Fibroblast of gingiva (primary cell): ENCODE results near the gene SORL1.

Experiments
- DNase-seq: peaks from one replicate; pipeline ENCODE4 v3.0.0-alpha.2; 2011; ENCODE audit warnings: low read depth

The SORL1 gene

DNA sequence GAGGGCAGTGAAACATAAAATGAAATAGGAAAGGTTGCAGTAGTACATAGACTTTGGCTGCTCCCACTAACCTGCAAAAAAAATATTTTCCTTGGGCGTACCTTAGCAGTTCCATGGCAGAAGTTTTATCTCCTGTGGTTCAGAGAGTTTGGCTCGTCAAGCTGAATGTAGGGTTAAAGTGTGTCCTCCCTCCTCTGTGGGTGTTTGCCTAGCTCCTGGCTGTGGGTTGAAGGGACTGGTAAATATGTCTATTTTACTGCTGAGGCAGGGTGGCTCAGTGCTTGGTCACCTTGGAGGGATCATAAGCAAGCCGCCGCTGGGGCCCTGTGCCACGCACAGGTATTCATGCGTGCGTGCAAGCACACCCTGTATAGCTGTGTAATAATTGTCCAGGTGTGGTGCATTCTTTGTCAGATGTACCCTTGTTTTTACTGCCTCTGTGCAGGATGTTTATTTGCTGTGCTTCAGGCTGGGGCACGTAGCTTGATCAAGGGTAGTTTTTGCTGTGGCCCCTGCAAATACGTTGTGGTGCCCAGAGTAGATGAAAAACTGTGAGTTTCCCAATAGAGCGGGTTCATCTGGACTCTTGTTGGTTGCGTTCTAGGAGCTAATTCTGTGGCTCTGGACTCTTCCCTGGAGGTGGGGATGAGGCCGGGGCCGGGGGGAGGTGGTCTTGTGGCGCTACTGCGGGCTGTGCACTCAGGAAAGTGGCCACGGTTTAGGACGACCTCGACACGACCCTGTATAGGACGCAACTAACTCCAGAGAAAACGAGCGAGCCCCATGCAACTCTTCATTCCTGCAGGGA is 732 bp upstream of the SORL1 start:
- DNase-seq: no peak

DNA sequence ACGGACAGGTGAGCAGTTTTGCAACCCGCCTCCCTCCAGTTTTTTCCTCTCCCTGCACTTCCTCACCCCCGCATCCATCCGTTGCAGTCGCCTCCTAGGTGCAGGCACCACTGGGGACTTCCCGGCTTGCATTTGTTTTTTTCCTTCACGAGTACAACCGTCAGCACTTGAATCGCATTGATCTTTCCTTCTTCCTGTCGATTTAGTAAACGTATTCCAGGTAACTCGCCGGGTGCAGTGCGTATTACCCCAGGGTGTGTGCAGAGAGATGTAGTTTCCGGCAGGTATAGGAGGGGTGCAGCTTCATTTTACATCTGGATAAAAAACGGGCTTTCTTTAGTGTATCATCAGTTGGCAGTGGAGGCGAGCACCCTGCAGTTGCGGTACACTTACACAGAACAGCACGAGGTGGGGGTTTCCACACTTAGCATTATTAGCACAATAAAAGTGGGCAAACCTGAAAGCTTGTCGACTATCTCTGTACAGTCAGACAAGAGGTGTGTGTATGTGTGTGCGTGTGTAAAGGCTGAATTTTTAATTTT is 566 bp downstream of the SORL1 start, which contains the start of gene SORL1-AS1:
TSS of gene SORL1-AS1 (minus strand) at position 359 of the 542 bp plus-strand sequence.
- DNase-seq: no peak

DNA sequence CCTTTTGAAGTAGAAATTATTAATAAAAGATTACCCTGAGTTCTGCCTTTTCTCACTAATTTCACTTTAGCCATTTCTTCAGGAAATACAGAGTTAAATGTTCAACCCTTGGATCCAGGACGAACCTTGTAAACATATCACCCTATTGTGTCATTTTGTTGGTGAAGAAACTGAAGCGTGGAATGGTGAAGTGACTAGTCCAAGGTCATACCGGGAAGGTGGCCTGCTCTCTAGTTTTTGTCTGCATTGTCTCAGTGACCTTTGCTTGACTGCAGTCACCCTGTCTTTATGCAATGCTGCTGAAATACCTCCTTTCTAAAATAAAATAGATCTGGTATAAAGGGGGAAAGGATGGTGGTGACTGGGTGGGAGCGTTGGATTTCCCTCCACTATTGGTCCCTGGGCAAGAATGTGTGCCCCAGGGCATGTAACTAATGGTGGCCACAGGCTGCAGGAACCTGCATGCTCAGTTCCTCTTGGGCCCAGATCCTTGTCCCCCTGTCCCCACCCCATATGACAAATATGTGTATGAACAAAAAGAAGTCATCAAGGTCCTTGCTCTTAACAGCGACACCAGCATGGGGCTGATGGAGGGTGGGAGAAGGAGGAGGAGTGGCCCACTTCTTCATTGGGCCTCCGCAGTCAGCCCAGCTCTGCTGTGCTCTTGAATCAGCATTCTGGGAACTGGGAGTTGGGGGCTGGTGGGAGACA is 1.6 kb downstream of the SORL1 start:
- no peak for DNase-seq

DNA sequence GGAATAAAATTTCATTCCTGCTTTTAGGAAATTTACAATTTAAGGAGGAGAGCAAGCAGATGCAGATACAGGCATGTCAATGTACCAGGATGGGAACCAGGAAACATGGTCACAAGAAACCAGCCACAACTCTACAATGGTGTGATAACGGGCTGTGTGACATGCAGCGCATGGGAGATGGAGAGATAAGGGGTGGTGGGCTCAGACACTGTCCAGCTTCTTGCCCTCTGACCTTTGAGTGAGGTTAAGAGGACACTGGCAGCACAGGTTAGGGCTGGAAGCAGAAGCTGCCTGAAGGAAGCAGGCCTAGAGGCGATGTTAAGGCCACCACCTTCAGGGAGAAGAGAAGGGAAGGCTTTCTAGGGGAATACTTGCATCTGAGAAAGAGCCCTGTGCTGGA is 3.0 kb downstream of the SORL1 start:
- no peak for DNase-seq

DNA sequence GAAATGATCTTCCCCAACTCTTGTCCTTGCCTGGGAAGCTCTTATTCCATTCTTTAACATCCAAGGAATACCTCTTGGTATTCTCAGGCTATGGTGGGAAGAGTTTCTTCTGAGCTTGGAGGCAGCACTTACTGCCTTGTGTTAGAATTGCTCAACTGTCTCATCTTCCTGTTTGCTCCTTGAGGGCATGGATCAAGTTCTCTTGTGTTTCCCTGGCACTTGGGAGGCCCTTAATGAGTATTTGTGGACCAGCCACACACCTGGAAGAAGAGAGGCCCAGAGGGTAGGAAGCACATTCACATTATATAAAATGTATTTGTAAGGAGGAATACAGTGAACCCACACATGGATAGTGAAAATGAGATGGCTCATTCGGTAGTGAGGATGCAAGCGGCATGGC is 4.0 kb downstream of the SORL1 start:
- DNase-seq: no peak

DNA sequence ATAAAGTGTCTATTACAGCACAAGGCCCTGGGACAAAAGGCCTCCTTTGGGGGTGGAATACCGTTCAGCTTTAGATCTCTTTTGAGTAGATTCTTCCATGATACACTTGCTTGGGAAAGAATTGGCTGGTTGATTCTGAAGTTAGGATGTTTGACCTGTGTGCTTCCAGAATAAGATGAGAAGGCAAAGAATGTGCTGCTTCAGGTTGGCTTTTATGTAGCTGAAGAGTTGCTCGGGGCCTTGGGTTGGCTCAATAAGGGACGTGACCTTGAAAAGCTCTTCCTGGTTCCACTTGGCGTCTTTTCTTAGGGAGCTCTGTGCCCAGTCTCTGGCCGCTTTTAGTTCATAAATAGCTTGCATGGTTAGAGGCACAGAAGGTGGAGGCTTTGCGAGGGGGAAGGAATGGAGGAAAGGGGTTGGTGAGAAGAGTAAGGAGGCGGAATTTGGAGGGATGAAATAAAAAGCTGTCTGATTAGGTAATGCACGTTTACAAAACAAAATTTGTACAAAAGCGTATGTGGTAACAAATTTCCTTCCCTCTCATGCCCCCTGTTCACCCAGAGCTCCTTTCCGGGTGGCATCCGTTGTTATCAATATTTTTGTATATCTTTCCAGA is 4.8 kb downstream of the SORL1 start:
- no peak for DNase-seq

DNA sequence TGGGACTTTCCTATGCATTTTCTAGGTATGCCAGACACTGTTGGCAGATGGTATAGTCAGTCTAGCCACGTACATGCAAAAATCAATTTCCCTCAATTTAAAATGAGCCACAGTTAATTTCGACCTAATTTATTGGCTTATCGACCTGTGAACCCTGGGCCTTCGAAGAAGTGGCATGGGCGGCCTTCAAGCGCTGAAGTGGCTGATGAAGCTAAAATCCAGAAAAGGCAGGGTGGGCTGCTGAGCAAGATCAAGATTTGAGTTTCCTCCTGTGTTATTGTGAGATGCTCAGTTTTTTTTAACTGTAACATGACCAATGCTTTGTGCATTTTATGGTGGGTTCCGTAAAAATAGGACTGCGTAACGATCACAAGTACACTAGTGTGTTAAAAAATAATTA is 6.4 kb downstream of the SORL1 start:
- DNase-seq: no peak

DNA sequence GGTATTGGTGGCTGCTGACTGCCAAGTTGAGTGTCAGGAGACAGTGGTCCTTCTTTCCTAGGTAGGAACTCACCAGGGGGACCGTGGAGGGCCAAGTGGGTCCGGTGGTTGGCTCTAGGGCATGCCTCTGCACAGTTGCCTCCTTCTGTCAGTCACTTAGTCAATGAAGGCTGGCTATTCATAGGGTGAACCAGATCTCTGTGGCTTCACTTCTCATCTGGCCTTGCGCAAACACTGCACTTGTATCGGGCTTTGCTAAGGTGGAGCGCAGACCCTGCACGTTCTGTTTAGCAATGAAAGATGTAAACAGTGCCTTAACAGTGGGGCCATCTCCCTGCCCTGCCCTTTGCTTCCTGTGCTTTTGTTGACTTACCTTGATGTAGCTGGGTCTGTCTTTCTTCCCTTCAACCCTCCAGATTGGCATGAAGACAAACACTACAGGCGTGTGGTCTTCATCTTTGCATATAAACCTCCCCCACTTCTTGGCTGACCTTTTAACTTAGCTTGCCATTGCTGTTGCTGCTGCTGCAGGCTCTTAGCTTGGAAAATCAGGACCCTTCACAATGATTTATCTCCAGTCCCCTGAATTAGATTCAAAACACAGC is 7.4 kb downstream of the SORL1 start:
- no peak for DNase-seq

DNA sequence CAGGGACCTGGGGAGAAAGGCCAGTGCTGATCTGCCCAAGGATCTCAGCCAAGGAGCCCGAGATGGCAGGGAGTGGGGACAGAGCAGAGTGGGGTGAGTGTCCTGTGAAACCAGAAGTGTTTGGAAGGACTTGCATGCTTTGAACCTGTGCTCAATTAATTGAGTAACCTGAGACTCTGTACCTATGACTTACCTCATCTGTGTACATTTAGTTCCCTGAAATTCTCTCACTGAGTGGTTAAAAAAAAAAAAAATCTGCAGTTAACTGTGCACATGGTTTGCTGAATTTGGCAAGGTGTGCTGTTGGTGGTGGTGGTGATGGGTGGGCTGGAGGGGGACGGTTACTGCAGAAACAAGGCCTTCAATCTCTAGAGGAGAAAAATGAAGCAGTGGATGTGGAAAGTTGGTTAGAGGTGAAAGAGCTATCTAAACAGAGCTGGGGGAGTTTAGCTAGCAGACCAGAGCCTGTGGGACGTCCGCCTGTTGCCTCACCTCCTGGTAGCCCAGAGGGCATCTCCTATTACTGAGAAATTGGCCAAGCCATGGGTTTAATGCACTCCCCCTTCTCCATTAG is 8.9 kb downstream of the SORL1 start:
- DNase-seq: no peak

DNA sequence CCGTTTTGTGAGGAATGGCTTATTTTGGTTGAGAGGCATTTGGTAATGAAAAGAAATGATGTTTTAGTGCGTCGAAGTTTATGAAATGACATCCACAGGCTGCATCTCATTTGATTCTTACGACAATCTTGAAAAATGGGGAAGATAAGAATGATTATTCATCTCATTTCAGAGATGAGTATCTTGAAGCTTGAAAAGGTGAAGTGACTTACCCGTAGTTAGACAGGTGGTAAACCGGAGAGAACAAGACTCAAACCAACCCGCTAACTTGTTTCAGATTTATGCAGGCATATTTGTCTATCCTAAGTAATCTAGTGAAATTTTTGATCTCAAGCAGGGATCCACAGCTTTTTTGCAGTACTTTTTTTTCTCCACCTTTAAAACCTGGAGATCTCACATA is 9.7 kb downstream of the SORL1 start:
- DNase-seq: no peak

DNA sequence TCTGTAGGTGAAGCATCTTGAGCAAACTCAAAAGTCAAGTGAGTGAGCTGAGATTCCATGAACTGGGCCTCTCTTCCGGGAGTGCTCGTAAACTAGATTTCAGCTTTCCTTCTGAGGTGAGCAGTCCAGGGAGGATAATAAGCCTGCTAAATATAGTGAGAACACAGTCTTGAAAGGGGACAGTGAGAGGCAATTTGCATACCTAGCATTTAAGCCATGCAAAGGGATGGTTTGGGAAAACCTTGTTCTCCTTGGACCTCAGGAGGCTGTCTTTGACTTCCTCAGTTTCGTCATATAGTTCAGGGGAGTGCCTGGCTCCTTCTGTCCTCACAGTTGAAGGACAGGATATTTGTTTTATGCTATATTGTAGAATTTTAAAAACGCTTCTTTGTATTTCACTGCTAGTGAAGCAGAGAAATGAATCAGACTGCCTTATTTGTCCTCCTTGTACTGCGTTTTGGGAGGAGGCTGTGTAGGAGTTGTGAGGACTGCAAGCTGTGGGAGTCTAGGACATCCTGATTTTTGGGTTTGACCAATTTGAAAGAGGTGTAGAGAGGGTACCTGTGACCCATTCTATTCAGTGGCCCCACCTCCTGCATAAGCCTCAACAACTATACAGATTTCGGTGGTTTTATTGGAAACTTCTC is 11.7 kb downstream of the SORL1 start:
- DNase-seq: no peak

DNA sequence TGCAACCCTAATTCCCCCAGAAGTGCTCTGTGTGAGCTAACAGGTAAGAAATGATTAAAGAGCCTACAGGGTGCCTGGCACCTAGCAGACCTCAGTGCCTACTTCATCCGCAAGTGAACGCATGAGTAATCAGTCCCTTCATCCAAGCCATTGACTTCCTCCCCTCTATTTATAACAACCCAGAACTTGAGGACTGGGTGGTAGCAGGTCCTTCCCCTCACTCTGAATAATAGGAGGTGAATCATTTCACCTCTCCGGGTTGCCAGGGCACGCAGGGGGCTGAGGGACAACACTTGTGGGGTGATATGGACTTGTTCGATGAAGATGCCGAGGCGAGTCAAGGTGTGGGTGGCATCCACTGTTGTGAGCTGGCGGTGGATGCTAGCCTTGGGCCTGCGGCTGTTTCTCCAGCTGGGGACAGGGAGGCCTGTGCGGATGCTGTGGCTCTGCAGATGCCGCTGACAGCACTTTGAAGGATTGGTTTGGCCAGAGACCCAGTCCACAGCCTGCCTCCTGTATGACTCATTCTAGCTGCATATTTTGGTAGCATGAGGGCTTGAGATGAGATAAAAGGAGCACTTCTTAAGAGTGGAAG is 12.3 kb downstream of the SORL1 start:
- peak; percentile 30 for DNase-seq

DNA sequence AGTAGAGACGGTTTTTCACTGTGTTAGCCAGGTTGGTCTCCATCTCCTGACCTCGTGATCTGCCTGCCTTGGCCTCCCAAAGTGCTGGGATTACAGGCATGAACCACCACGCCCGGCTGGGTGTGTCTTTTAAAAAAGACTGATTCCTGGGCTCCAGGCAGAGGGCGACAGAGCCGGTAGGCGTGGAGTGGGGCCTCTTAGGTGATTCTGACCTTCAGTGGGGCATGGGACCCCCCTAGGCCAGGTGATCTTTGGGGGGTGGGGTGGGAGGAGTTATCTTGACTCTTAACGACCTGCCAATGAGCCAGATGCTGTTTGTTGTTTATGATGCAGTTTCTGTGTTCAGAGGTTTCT is 13.6 kb downstream of the SORL1 start:
- no peak for DNase-seq

DNA sequence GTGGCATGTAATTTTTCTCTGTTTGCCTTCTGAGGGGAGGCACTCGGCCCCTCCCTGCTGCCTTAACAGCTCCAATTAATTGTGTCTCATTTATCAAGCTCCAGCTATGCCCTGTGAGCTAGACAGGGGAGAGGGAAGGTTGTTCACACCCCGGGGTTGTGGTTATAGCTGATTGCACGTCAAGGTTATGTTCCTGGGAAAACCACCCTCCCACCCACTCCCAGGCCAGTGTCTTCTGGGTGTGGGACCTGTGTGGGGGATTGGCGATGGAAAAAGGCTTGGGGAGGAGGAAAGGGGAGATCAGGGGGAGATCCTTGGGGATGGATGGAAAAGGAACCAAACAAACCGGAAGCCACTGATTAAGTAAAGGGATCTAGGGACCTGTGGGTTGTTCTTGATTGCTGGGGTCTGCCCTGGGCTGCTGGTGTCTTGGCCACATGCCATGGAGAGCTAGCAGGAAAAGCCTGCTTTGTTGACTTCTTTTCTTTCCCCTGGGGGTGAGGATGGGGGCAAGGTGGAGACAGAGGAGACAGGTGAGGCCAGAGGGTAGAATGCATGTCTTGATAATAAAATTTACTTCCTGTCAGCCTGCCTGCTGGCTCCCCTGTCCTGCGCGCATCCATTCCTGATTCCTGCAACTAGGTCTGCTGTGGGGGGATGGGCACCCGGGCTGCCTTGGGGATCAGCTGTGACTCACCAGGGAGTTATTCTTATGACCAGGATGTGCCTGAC is 14.1 kb downstream of the SORL1 start:
- peak; percentile 79 for DNase-seq

DNA sequence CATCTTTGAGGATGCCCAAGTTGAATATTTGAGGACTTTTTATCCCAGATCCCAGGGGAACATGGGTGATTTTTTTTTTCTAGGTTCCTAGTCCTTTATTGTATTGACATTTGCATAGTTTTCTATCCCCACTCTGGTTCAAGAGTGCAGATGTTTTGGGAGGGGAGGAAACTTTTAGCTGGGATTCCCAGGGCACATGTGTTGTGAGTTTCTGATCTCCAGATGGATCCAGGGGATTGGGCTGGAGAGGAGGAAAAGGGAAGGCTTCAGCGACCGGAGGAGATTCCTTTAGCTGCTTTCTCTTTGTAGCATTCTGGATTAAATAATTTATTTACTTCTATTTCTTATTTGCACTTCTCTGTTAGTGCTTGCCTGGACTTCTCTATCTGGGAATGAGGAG is 15.4 kb downstream of the SORL1 start:
- DNase-seq: no peak

DNA sequence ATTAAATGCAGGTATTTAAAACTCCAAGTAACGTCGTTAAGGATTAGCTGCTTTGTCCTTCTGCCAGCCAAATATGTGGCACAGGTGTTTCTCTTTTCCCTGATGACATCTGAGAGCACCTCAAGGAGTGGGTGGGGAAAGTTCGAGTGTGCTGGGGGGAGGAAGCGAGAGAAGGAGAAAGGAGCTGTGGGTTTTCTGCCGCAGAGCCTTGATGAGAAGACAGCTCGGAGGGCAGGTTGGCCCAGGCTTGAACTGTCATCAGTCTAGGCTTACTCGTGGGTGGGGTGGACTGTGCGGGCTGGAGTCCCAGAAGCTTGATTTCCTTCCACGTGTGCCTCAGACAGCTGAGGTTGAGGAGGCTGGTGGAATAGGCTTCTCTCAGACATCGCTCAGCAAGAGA is 15.9 kb downstream of the SORL1 start:
- no peak for DNase-seq

DNA sequence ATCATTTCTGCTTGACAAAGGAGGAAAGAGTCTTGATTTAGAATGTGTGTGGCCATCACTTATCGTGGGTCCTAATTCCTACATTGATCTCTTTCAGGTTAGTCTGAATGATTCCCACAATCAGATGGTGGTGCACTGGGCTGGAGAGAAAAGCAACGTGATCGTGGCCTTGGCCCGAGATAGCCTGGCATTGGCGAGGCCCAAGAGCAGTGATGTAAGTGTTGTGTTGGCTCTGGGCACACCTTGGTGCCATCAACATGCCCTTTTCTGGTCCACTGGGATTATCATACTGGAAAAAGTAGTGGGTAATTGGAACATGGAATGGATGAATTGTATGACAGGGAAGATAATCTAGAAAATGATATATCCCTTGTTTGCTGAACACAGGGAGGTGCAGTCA is 17.8 kb downstream of the SORL1 start:
- DNase-seq: no peak

DNA sequence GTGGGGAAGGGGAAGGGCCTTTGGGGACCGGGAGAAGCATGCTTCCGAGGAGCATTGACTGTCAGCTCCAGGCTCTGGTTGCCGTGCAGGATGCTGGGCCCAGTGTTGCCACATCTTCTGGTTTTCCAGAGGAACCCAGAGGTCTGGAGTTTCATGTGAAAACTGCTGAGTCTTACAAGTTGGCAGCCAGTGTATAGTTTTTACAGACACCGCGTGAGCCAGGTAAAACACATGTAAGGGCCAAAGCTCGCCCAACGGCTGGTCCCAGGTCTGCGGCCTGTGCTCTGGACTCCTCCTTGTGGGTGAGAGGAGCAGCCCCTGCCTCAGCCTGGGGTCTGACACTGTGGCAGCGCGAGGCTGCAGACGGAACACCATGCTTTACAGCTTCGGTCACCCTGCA is 19.1 kb downstream of the SORL1 start:
- no peak for DNase-seq

DNA sequence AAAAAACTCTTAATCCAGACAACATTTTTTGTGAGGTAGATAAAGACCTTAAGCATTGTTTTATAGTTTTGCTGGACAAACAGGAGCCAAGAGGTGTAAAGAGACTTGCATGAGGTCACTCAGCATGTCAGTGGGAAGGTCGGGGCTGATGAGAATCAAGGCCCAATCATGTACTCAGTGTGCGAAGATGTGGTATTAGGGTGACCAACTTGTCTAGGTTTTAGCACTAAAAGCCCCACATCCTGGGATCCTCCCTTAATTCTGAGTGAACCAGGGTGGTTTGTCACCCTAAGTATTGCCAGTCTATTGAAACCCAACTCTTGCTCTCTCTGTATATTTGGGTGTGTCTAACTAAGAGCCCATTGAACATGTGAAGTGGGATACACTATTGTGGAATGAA is 20.2 kb downstream of the SORL1 start:
- no peak for DNase-seq

DNA sequence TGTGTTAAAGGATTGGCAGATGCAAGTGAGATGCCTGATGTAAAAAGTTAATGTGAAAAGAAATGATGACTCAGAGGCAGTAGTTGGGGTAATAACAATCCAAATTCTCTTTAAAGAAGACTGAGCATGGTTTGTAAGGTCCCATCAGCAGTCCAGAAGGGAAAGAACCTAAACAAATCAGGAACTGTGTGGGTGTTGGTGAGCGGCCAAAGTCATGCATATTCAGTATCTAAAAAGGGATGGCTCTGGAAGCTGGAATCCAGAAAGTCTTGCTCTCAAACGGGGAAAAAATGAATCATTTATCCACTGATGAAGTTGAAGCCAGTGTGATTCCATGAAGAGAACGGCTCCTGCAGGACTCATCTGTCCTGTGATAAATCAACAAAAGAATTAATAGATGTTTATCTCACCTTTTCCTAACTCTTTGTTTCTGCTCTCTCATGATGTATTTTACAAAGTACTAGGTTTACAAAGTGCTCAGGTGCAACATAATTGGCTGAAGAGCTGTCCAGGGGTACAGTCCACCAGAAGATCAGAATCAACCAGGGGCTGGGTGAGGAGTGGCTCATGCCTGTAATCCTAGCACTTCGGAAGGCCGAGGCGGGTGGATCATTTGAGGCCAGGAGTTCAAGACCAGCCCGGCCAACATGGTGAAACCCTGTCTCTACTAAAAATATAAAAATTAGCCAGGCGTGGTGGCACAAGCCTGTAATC is 21.1 kb downstream of the SORL1 start:
- peak; percentile 7 for DNase-seq
